NCI-H526 treated with DMSO at 0.1 percent for 48 hours (cell line): Measurements from ENCODE around the gene TRABD2A.

Experiments used
- DNase-seq: peaks from one replicate; lab custom pipeline; 2025; lab: John Stamatoyannopoulos, UW

TRABD2A gene

GRCh38 chr2:84816426-84817026 lies 64.4 kb downstream of the TRABD2A start:
- no peak for DNase-seq

- DNase-seq = no peak
Observed at GRCh38 chr2:84815146-84815545, 65.7 kb downstream of the TRABD2A start.

GRCh38 chr2:84811839-84812431 lies 68.9 kb downstream of the TRABD2A start:
- no peak for DNase-seq

GRCh38 chr2:84808279-84808678 lies 72.6 kb downstream of the TRABD2A start:
- no peak for DNase-seq

GRCh38 chr2:84807063-84807485 lies 73.8 kb downstream of the TRABD2A start:
- no peak for DNase-seq

- no peak for DNase-seq
Observed at GRCh38 chr2:84805250-84805958, 75.5 kb downstream of the TRABD2A start.

GRCh38 chr2:84801811-84802210 lies 79.1 kb downstream of the TRABD2A start:
- DNase-seq = no peak

- DNase-seq = no peak
Observed at GRCh38 chr2:84800194-84800805, 80.6 kb downstream of the TRABD2A start.

- DNase-seq = no peak
Observed at GRCh38 chr2:84799772-84800171, 81.1 kb downstream of the TRABD2A start.

- no peak for DNase-seq
Observed at GRCh38 chr2:84797271-84797670, 83.6 kb downstream of the TRABD2A start.

- DNase-seq = no peak
Observed at GRCh38 chr2:84796798-84797197, 84.1 kb downstream of the TRABD2A start.

- DNase-seq = no peak
Observed at GRCh38 chr2:84793641-84794040, 87.2 kb downstream of the TRABD2A start.

- DNase-seq = no peak
Observed at GRCh38 chr2:84792856-84793522, 87.9 kb downstream of the TRABD2A start.

- no peak for DNase-seq
Observed at GRCh38 chr2:84788498-84788897, 92.4 kb downstream of the TRABD2A start.

- no peak for DNase-seq
Observed at GRCh38 chr2:84788027-84788426, 92.9 kb downstream of the TRABD2A start.

GRCh38 chr2:84786601-84787000 lies 94.3 kb downstream of the TRABD2A start:
- DNase-seq = no peak

- DNase-seq = no peak
Observed at GRCh38 chr2:84785950-84786349, 94.9 kb downstream of the TRABD2A start.

GRCh38 chr2:84782717-84783442 lies 98.0 kb downstream of the TRABD2A start:
- DNase-seq = no peak

- DNase-seq = no peak
Observed at GRCh38 chr2:84781942-84782716, 98.8 kb downstream of the TRABD2A start.

GRCh38 chr2:84779781-84780180 lies 101.1 kb downstream of the TRABD2A start:
- DNase-seq = no peak
